Astrocyte (in vitro differentiated cells and primary cell): ENCODE data around the gene CTNND1. TPM values are rescaled to one million over a fixed set of nuclear protein-coding genes. Genes with fewer than 3 reads are reported as not detected.

ENCODE experiments used
- DNase-seq: peaks from one replicate; pipeline ENCODE4 v3.0.0-alpha.2; 2010; ENCODE audit warnings: low read depth
- FAIRE-seq: peaks from 2 replicates; lab custom pipeline; 2011; peaks lifted over from hg19 to GRCh38; lab: Jason Lieb, UNC
- H2AFZ ChIP-seq: 2 replicates; pipeline ENCODE4 v1.6.0; 2012; ENCODE audit warnings: low read depth, low read length, inconsistent platforms
- H3K27ac ChIP-seq: 2 replicates; pipeline ENCODE4 v1.5.1; 2011; ENCODE audit warnings: low read depth, low read length, inconsistent platforms
- H3K27me3 ChIP-seq: 2 replicates; pipeline ENCODE4 v1.6.0; 2011; ENCODE audit warnings: low read length, inconsistent platforms; ENCODE audit not compliant: insufficient read depth
- H3K36me3 ChIP-seq: 2 replicates; pipeline ENCODE4 v1.5.1; 2011; ENCODE audit warnings: low read length, inconsistent platforms; ENCODE audit not compliant: insufficient read depth
- H3K4me1 ChIP-seq: 2 replicates; pipeline ENCODE4 v1.5.1; 2011; ENCODE audit warnings: low read length, inconsistent platforms; ENCODE audit not compliant: insufficient read depth
- H3K4me2 ChIP-seq: 2 replicates; pipeline ENCODE4 v1.6.0; 2012; ENCODE audit warnings: low read length, inconsistent platforms
- H3K4me3 ChIP-seq: 2 replicates; pipeline ENCODE4 v1.5.1; 2011; ENCODE audit warnings: low read depth, mild to moderate bottlenecking, low read length, inconsistent platforms; ENCODE audit not compliant: insufficient read depth
- H3K79me2 ChIP-seq: 2 replicates; pipeline ENCODE4 v1.6.0; 2012; ENCODE audit warnings: mild to moderate bottlenecking, low read length, inconsistent platforms; ENCODE audit not compliant: insufficient read depth
- H3K9ac ChIP-seq: 2 replicates; pipeline ENCODE4 v1.6.0; 2012; ENCODE audit warnings: mild to moderate bottlenecking, low read length, inconsistent platforms
- H3K9me3 ChIP-seq: 2 replicates; pipeline ENCODE4 v1.5.1; 2012; ENCODE audit warnings: low read depth, mild to moderate bottlenecking, low read length, inconsistent platforms; ENCODE audit not compliant: insufficient read depth
- H4K20me1 ChIP-seq: 2 replicates; pipeline ENCODE4 v1.6.0; 2012; ENCODE audit warnings: low read length, inconsistent platforms; ENCODE audit not compliant: insufficient read depth
- H3K27ac Mint-ChIP-seq: one replicate; pipeline ENCODE4 v1.8.0; 2021; ENCODE audit warnings: mild to moderate bottlenecking, mixed read lengths; ENCODE audit not compliant: unreplicated experiment
- H3K27me3 Mint-ChIP-seq: one replicate; pipeline ENCODE4 v1.8.0; 2021; ENCODE audit warnings: low read depth, mixed read lengths; ENCODE audit not compliant: unreplicated experiment
- H3K36me3 Mint-ChIP-seq: one replicate; pipeline ENCODE4 v1.8.0; 2021; ENCODE audit warnings: low read depth, mixed read lengths; ENCODE audit not compliant: unreplicated experiment
- H3K4me1 Mint-ChIP-seq: one replicate; pipeline ENCODE4 v1.8.0; 2021; ENCODE audit warnings: low read depth, mixed read lengths; ENCODE audit not compliant: unreplicated experiment
- H3K4me3 Mint-ChIP-seq: one replicate; pipeline ENCODE4 v1.8.0; 2021; ENCODE audit warnings: mild to moderate bottlenecking, moderate library complexity, mixed read lengths; ENCODE audit not compliant: unreplicated experiment
- H3K9me3 Mint-ChIP-seq: one replicate; pipeline ENCODE4 v1.8.0; 2021; ENCODE audit warnings: mild to moderate bottlenecking, mixed read lengths; ENCODE audit not compliant: unreplicated experiment
- EZH2 ChIP-seq: IDR thresholded peaks from 2 replicates; pipeline ENCODE4 v1.6.1; 2012; ENCODE audit warnings: mild to moderate bottlenecking, low read length, inconsistent platforms; ENCODE audit not compliant: insufficient read depth
- total RNA-seq: library from RNA; stranded (reverse); gene quantifications from 2 replicates; pipeline ENCODE4 v1.2.1, GENCODE V29; 2021
- TF ChIP-seq, protein P1 (sequence below): IDR thresholded peaks from 2 replicates; pipeline ENCODE4 v1.5.1; 2011; ENCODE audit warnings: low read depth, mild to moderate bottlenecking, inconsistent platforms, low read length, moderate library complexity; ENCODE audit not compliant: insufficient read depth

Gene CTNND1
- total RNA-seq, 1 donor from 2014 or later, result 235 TPM

DNA sequence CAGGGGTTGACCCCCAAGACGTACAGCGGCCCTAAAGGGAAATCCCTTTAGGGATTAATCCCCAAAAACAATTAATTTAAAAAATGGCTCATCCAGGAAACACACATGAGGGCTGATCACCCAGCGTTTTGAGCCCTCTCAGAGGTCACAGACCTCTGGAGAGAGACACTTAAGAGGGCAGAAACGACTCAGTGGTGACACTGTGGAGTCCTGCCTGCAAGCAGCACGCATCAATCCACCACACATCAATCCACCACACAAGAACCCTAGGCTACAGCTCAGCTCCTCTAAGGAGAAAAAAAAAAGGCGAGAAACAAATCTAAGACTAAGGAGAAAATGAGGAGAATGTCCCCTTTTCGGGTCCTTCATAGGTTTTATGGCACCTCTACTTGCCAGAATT lies 32.8 kb upstream of the CTNND1 start:
- H3K4me2 ChIP-seq, result no peak overlapping the region
- H3K4me3 Mint-ChIP-seq, result no peak overlapping the region
- H3K36me3 Mint-ChIP-seq, result no peaks in the 10 kb centered on the region
- no peaks in the 10 kb centered on the region for H3K9me3 ChIP-seq
- H3K27ac ChIP-seq, result no peak overlapping the region
- no peaks in the 10 kb centered on the region for H3K4me1 ChIP-seq
- H3K4me1 Mint-ChIP-seq, result no peaks in the 10 kb centered on the region
- no peaks in the 10 kb centered on the region for H3K9me3 Mint-ChIP-seq
- no peak for TF ChIP-seq EZH2
- TF ChIP-seq, protein P1, sequence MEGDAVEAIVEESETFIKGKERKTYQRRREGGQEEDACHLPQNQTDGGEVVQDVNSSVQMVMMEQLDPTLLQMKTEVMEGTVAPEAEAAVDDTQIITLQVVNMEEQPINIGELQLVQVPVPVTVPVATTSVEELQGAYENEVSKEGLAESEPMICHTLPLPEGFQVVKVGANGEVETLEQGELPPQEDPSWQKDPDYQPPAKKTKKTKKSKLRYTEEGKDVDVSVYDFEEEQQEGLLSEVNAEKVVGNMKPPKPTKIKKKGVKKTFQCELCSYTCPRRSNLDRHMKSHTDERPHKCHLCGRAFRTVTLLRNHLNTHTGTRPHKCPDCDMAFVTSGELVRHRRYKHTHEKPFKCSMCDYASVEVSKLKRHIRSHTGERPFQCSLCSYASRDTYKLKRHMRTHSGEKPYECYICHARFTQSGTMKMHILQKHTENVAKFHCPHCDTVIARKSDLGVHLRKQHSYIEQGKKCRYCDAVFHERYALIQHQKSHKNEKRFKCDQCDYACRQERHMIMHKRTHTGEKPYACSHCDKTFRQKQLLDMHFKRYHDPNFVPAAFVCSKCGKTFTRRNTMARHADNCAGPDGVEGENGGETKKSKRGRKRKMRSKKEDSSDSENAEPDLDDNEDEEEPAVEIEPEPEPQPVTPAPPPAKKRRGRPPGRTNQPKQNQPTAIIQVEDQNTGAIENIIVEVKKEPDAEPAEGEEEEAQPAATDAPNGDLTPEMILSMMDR, result no peak
- H3K36me3 ChIP-seq, result no peaks in the 10 kb centered on the region
- H2AFZ ChIP-seq, result no peak overlapping the region
- no peak overlapping the region for H3K27ac Mint-ChIP-seq
- H3K27me3 Mint-ChIP-seq, result no peaks in the 10 kb centered on the region
- H3K9ac ChIP-seq, result no peak overlapping the region
- H4K20me1 ChIP-seq, result peaks cover 42% of the 10 kb centered on the region
- DNase-seq (no peak), FAIRE-seq (no peak)
- H3K4me3 ChIP-seq, result no peak overlapping the region
- no peaks in the 10 kb centered on the region for H3K27me3 ChIP-seq
- peaks cover 93% of the 10 kb centered on the region for H3K79me2 ChIP-seq

DNA sequence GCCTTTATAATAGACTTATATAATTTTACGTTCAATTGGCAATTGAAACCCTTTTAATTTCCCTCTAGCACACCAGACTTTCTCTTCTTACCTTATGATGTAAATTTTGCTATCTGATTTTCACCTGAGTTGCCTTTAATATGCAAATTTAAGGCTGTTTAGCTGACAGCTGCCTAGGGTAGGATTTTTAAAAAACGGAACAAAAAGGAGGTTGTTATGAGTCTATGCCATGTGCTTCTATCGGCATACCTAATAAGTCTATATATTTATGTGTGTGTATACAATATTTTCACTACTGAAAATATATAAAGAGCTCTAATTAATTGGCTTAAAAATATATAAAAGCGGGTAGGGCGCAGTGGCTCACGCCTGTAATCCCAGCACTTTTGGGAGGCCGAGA lies 32.1 kb upstream of the CTNND1 start:
- Histone ChIP-seq H3K4me2 (no peak overlapping the region), H3K79me2 (peaks cover 91% of the 10 kb centered on the region), H3K9me3 (no peaks in the 10 kb centered on the region), H3K27me3 (no peaks in the 10 kb centered on the region), H2AFZ (no peak overlapping the region), H3K36me3 (no peaks in the 10 kb centered on the region), H3K9ac (no peak overlapping the region), H3K4me1 (no peaks in the 10 kb centered on the region), H3K27ac (no peak overlapping the region), H4K20me1 (peaks cover 37% of the 10 kb centered on the region), H3K4me3 (no peak overlapping the region)
- Mint-ChIP-seq H3K9me3 (no peaks in the 10 kb centered on the region), H3K4me1 (no peaks in the 10 kb centered on the region), H3K27ac (no peak overlapping the region), H3K4me3 (no peak overlapping the region), H3K27me3 (no peaks in the 10 kb centered on the region), H3K36me3 (no peaks in the 10 kb centered on the region)
- FAIRE-seq, result no peak
- TF ChIP-seq EZH2, result no peak
- TF ChIP-seq, protein P1, result no peak
- no peak for DNase-seq

DNA sequence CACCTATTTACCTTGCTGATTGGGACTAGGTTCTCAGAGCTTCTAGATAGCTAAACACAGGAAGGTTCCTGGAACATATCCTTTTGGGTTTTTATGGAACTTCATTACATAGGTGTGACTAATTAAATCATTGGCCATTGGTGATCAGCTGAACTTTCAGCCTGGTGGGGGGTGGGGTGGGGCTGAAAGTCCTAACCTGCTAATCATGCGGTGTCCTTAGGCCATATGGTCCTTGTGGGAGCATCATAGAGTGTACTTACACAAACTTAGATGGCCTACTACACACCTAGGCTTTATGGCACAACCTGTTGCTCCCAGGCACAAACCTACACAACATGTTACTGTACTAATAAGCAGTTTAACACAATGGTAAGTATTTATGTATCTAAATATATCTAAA lies 28.9 kb upstream of the CTNND1 start:
- H3K9me3 ChIP-seq, result no peaks in the 10 kb centered on the region
- H3K36me3 Mint-ChIP-seq, result peaks cover under 1% of the 10 kb centered on the region
- H3K27me3 ChIP-seq, result no peaks in the 10 kb centered on the region
- peaks cover 77% of the 10 kb centered on the region for H3K79me2 ChIP-seq
- peaks cover 5% of the 10 kb centered on the region for H3K4me1 Mint-ChIP-seq
- H3K36me3 ChIP-seq, result peaks cover 5% of the 10 kb centered on the region
- FAIRE-seq (no peak), DNase-seq (no peak)
- H3K27me3 Mint-ChIP-seq, result no peaks in the 10 kb centered on the region
- no peak overlapping the region for H3K4me3 ChIP-seq
- no peak overlapping the region for H3K27ac Mint-ChIP-seq
- no peak for TF ChIP-seq EZH2
- TF ChIP-seq, protein P1, result no peak
- no peak overlapping the region for H3K4me2 ChIP-seq
- H3K4me3 Mint-ChIP-seq, result no peak overlapping the region
- no peak overlapping the region for H3K9ac ChIP-seq
- H3K27ac ChIP-seq, result no peak overlapping the region
- peaks cover 35% of the 10 kb centered on the region for H4K20me1 ChIP-seq
- no peaks in the 10 kb centered on the region for H3K9me3 Mint-ChIP-seq
- no peaks in the 10 kb centered on the region for H3K4me1 ChIP-seq
- no peak overlapping the region for H2AFZ ChIP-seq
